Measurements from ENCODE around the gene PPP1R11. TPM values are rescaled to one million over a fixed set of nuclear protein-coding genes. Genes with fewer than 3 reads are reported as not detected.

PPP1R11 gene
- total and polyA plus RNA-seq, 2 of the 13 experiments (the other 11 are each of a cell fraction or from before 2014, with no cell fraction given): 32.1 to 58.9 TPM

- peak; percentile 34 to 59; a peak in 3 of 4 replicates for TF ChIP-seq EP300 (IDR thresholded peaks at IDR 0.05; ENCODE audit: low read depth in 2 of 2, low read length in 2 of 2)
- peak; percentile 34; the same call in 1 of the 2 replicates for TF ChIP-seq EP300 (CRISPR knock-in tag; IDR thresholded peaks at IDR 0.05; ENCODE audit: borderline replicate concordance)
- TF ChIP-seq NPAS2 (CRISPR knock-in tag; IDR thresholded peaks at IDR 0.05; ENCODE audit: borderline replicate concordance): no peak
- peak; percentile 91; the same call in 1 of the 2 replicates for TF ChIP-seq ZBTB8A (CRISPR knock-in tag; IDR thresholded peaks at IDR 0.05; ENCODE audit: borderline replicate concordance, low read depth)
- peak; percentile 81 for TF ChIP-seq ARID5B (CRISPR knock-in tag; IDR thresholded peaks at IDR 0.05)
- TF ChIP-seq KDM1A (CRISPR knock-in tag; IDR thresholded peaks at IDR 0.05): no peak; the same call in 1 of the 2 replicates
- peak; percentile 92 for TF ChIP-seq HDAC2 (CRISPR knock-in tag; IDR thresholded peaks at IDR 0.05)
- TF ChIP-seq YEATS2 (CRISPR knock-in tag; IDR thresholded peaks at IDR 0.05; ENCODE audit: borderline replicate concordance): peak; percentile 96
- no peak for TF ChIP-seq ZNF639 (CRISPR knock-in tag; conservative IDR thresholded peaks at IDR 0.05)
- TF ChIP-seq CHCHD3 (CRISPR knock-in tag; IDR thresholded peaks at IDR 0.05): peak; percentile 71; the same call in 1 of the 2 replicates
- peak; percentile 12; the same call in 1 of the 2 replicates for TF ChIP-seq HINFP (CRISPR knock-in tag; IDR thresholded peaks at IDR 0.05; ENCODE audit: low read depth)
- peak; percentile 94 for TF ChIP-seq ZNF331 (CRISPR knock-in tag; IDR thresholded peaks at IDR 0.05)
- no peak for TF ChIP-seq SOX6 (IDR thresholded peaks at IDR 0.05)
- TF ChIP-seq SOX6 (CRISPR knock-in tag; IDR thresholded peaks at IDR 0.05): peak; percentile 72
- TF ChIP-seq ZBTB3 (CRISPR knock-in tag; IDR thresholded peaks at IDR 0.05; ENCODE audit: borderline replicate concordance, low read depth): 0 out of 2 replicates have a peak, but pooled peaks have one; percentile 19
- no peak for TF ChIP-seq NFATC3 (CRISPR knock-in tag; IDR thresholded peaks at IDR 0.05)
- no peak for TF ChIP-seq SRSF4 (IDR thresholded peaks at IDR 0.05; ENCODE audit: low read depth, low read length, poor library complexity, severe bottlenecking)
- TF ChIP-seq CEBPG (CRISPR knock-in tag; IDR thresholded peaks at IDR 0.05): peak; percentile 89
- peak; percentile 85; the same call in 1 of the 2 replicates for TF ChIP-seq ZNF567 (CRISPR knock-in tag; IDR thresholded peaks at IDR 0.05; ENCODE audit: borderline replicate concordance)
- TF ChIP-seq ZNF878 (CRISPR knock-in tag; IDR thresholded peaks at IDR 0.05): peak; percentile 67; the same call in 1 of the 2 replicates
- peak; percentile 95 for TF ChIP-seq MEIS2 (CRISPR knock-in tag; IDR thresholded peaks at IDR 0.05)
- TF ChIP-seq FOXO1 (CRISPR knock-in tag; IDR thresholded peaks at IDR 0.05): peak; percentile 82; the same call in 1 of the 2 replicates
- peak; percentile 94 for TF ChIP-seq ZNF333 (CRISPR knock-in tag; IDR thresholded peaks at IDR 0.05; ENCODE audit: borderline replicate concordance)
- peak; percentile 91 for TF ChIP-seq AKAP8 (CRISPR knock-in tag; IDR thresholded peaks at IDR 0.05)
Measured at GRCh38 chr6:30061092-30061857, 5.7 kb upstream of the PPP1R11 start, which contains the start of gene POLR1H (continued).
